ENCODE measurements around the gene GRB10. TPM values are rescaled to one million over a fixed set of nuclear protein-coding genes. Genes with fewer than 3 reads are reported as not detected.

The GRB10 gene
- total and polyA plus RNA-seq, 4 donors, result 10.7 to 53.1 (median 17.5) TPM

DNA sequence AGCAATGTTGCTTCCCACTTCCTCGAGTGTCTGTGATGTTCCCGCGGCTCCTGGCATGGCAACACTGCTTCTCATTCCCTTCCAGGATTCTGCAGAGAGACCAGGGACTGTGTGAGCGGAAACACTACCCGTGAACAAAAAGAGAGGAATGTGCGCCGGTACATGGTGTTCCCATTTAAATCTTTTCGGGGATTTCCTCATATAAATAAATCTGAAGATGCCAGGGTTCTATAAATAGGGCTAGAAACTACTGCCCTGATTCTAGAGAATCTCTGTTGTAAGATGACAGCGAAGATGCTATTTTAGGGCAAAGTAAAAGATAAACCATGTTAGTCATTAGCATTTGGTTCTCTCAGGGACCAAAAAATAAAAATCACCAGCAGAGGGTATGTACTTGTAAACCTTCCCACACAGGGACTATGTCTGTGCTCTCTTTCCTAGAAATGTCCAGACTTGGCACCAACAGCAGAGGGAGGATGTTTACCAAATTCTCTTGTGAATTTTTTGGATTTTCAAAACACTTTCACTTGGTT lies 125.3 kb downstream of the GRB10 start (continued):
- TF ChIP-seq, protein P1, sequence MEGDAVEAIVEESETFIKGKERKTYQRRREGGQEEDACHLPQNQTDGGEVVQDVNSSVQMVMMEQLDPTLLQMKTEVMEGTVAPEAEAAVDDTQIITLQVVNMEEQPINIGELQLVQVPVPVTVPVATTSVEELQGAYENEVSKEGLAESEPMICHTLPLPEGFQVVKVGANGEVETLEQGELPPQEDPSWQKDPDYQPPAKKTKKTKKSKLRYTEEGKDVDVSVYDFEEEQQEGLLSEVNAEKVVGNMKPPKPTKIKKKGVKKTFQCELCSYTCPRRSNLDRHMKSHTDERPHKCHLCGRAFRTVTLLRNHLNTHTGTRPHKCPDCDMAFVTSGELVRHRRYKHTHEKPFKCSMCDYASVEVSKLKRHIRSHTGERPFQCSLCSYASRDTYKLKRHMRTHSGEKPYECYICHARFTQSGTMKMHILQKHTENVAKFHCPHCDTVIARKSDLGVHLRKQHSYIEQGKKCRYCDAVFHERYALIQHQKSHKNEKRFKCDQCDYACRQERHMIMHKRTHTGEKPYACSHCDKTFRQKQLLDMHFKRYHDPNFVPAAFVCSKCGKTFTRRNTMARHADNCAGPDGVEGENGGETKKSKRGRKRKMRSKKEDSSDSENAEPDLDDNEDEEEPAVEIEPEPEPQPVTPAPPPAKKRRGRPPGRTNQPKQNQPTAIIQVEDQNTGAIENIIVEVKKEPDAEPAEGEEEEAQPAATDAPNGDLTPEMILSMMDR (IDR thresholded peaks at IDR 0.05; ENCODE audit: low read depth, low read length, missing input control), result peak; percentile 25
- no peak for TF ChIP-seq FOXA1 (IDR thresholded peaks at IDR 0.05)
- TF ChIP-seq HNF4G (IDR thresholded peaks at IDR 0.05), result no peak
- TF ChIP-seq RAD21 (IDR thresholded peaks at IDR 0.05), result peak; percentile 61 to 70
- no peak for TF ChIP-seq EGR1 (IDR thresholded peaks at IDR 0.05; ENCODE audit: low read depth in 2 of 2)
- TF ChIP-seq HNF4A (conservative IDR thresholded peaks at IDR 0.05), result peak in 1 of 2 donors; percentile 10
- TF ChIP-seq YY1 (IDR thresholded peaks at IDR 0.05), result no peak
- TF ChIP-seq SP1 (IDR thresholded peaks at IDR 0.05), result peak; percentile 77

DNA sequence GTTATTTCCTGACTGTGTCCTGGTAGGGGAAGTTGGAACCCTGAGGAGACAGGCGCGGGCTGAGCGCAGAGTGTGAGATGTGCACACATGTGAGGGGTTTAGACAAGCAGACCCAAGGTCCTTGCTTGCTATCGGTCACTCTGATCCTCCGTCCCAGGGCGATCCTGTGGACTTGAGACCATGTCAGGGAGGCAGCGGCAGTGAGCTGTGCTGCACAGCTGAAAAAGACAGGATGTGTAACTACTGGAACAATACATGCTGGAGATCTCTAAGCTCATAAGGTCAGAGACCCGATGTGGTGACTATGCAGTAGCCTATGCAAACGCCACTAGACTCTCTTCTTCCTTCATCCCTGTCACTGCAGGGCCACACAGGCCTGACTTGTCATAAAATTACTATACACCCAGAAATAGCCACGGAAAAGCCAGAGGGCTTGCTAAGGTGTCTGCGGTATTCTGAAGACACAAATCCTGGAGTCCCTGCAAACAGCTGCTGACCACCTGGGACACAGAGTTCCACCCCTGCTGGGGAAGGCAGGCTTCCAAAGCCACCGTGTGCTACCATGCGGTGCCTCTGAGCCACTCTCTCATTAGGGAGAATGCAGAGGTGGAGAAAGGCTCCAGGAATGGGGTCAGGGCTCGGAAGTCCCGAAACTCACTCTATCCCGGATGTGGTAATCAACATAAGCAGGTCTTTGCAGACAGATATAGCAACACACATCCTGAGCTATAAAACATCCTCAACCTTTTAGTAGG lies 126.4 kb downstream of the GRB10 start:
- no peak for DNase-seq (ENCODE audit: low spot score)

More for the DNA sequence above, 126.4 kb downstream of the GRB10 start:
- TF ChIP-seq, protein P2, sequence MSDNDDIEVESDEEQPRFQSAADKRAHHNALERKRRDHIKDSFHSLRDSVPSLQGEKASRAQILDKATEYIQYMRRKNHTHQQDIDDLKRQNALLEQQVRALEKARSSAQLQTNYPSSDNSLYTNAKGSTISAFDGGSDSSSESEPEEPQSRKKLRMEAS (IDR thresholded peaks at IDR 0.05), result no peak
- TF ChIP-seq, protein P3, sequence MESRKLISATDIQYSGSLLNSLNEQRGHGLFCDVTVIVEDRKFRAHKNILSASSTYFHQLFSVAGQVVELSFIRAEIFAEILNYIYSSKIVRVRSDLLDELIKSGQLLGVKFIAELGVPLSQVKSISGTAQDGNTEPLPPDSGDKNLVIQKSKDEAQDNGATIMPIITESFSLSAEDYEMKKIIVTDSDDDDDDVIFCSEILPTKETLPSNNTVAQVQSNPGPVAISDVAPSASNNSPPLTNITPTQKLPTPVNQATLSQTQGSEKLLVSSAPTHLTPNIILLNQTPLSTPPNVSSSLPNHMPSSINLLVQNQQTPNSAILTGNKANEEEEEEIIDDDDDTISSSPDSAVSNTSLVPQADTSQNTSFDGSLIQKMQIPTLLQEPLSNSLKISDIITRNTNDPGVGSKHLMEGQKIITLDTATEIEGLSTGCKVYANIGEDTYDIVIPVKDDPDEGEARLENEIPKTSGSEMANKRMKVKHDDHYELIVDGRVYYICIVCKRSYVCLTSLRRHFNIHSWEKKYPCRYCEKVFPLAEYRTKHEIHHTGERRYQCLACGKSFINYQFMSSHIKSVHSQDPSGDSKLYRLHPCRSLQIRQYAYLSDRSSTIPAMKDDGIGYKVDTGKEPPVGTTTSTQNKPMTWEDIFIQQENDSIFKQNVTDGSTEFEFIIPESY (IDR thresholded peaks at IDR 0.05), result no peak
- TF ChIP-seq, protein P4, sequence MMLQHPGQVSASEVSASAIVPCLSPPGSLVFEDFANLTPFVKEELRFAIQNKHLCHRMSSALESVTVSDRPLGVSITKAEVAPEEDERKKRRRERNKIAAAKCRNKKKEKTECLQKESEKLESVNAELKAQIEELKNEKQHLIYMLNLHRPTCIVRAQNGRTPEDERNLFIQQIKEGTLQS (IDR thresholded peaks at IDR 0.05), result no peak
- TF ChIP-seq JUND (IDR thresholded peaks at IDR 0.05), result no peak
- no peak for TF ChIP-seq SP1 (IDR thresholded peaks at IDR 0.05)
- no peak for TF ChIP-seq HNF4A (conservative IDR thresholded peaks at IDR 0.05)
- TF ChIP-seq, protein P5, sequence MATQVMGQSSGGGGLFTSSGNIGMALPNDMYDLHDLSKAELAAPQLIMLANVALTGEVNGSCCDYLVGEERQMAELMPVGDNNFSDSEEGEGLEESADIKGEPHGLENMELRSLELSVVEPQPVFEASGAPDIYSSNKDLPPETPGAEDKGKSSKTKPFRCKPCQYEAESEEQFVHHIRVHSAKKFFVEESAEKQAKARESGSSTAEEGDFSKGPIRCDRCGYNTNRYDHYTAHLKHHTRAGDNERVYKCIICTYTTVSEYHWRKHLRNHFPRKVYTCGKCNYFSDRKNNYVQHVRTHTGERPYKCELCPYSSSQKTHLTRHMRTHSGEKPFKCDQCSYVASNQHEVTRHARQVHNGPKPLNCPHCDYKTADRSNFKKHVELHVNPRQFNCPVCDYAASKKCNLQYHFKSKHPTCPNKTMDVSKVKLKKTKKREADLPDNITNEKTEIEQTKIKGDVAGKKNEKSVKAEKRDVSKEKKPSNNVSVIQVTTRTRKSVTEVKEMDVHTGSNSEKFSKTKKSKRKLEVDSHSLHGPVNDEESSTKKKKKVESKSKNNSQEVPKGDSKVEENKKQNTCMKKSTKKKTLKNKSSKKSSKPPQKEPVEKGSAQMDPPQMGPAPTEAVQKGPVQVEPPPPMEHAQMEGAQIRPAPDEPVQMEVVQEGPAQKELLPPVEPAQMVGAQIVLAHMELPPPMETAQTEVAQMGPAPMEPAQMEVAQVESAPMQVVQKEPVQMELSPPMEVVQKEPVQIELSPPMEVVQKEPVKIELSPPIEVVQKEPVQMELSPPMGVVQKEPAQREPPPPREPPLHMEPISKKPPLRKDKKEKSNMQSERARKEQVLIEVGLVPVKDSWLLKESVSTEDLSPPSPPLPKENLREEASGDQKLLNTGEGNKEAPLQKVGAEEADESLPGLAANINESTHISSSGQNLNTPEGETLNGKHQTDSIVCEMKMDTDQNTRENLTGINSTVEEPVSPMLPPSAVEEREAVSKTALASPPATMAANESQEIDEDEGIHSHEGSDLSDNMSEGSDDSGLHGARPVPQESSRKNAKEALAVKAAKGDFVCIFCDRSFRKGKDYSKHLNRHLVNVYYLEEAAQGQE (IDR thresholded peaks at IDR 0.05), result no peak
- TF ChIP-seq NR2F2 (IDR thresholded peaks at IDR 0.05), result no peak
- no peak for TF ChIP-seq YY1 (IDR thresholded peaks at IDR 0.05)
- peaks cover 6 to 39% (median 28%) of the 10 kb centered on the region in 4 donors for H3K4me1 ChIP-seq (ENCODE audit: control insufficient read depth in 4 of 4, insufficient read depth in 4 of 4, low read length in 3 of 4)
- H3K9ac ChIP-seq (ENCODE audit: low read depth in 1 of 2, low read length in 2 of 2), result no peak overlapping the region
- H3K36me3 ChIP-seq (ENCODE audit: control insufficient read depth in 4 of 4, insufficient read depth in 3 of 4, low read depth in 1 of 4, low read length in 3 of 4), result peaks cover 0 to 2% (median under 1%) of the 10 kb centered on the region in 4 donors
- WGBS, result 82% methylated on average over 16 of the region's 16 CpGs
- no peaks in the 10 kb centered on the region for H3K9me3 ChIP-seq (ENCODE audit: control insufficient read depth in 4 of 4, low read length in 3 of 4)
- no peaks in the 10 kb centered on the region for H3K27me3 ChIP-seq (ENCODE audit: control insufficient read depth in 4 of 4, insufficient read depth in 4 of 4, low read length in 3 of 4)
- no peak overlapping the region for H3K4me3 ChIP-seq (ENCODE audit: low read depth in 1 of 3, low read length in 3 of 3)
- peak overlapping the region; percentile 75 to 93 for H3K27ac ChIP-seq (ENCODE audit: low read depth in 1 of 2, low read length in 2 of 2)
